K562 (cell line): Measurements from ENCODE around the gene CYCS. TPM values are rescaled to one million over a fixed set of nuclear protein-coding genes. Genes with fewer than 3 reads are reported as not detected.

Experiments
- ATAC-seq: fragments of 200-7000 bp; cut with Tn5 transposase; 3 replicates; pipeline ENCODE4 v1.9.1; 2020; ENCODE audit warnings: moderate library complexity
- BruUV-seq: library from RNA; stranded (reverse); fragments of 400-500 nt; replicated peaks from 2 replicates; lab custom pipeline; 2021; lab: Mats Ljungman, UMichigan
- CTCF ChIA-PET: fragments of 300-600 bp; formaldehyde crosslinking; extraction: SDS; loops from one replicate; lab custom pipeline; 2021; ENCODE audit warnings: low intra/inter-chr PET ratio; lab: Yijun Ruan, JAX
- POLR2A ChIA-PET: fragments of 300-600, 350-650 bp; sonication (Branson Sonifier 250); formaldehyde crosslinking; extraction: SDS; loops from one replicate; lab custom pipeline; 2021; ENCODE audit warnings: antibody characterized with exemption, inconsistent platforms; lab: Yijun Ruan, JAX
- DNase-seq, 4 experiments: peaks; one replicate each; pipeline versions ENCODE4 v3.0.0 to v3.0.0-alpha.2; 2011 to 2018; ENCODE audit warnings: low spot score in 3 of 4, mixed read lengths in 3 of 4; ENCODE audit errors: extremely low read depth in 1 of 4
- FAIRE-seq: peaks from 2 replicates; lab custom pipeline; 2011; peaks lifted over from hg19 to GRCh38; lab: Jason Lieb, UNC
- H2AFZ ChIP-seq: 2 replicates; pipeline ENCODE4 v1.6.0; 2011; ENCODE audit warnings: low read depth, low read length, control low read depth, inconsistent platforms
- H3K27ac ChIP-seq: fragments of 200-600 bp; 3 replicates; pipeline ENCODE4 v1.8.0; 2011; ENCODE audit warnings: low read depth, mild to moderate bottlenecking, control low read depth, inconsistent platforms, low read length, moderate library complexity, mixed read lengths; ENCODE audit errors: extremely low read depth
- H3K27me3 ChIP-seq, 2 experiments: fragments of 300-600 bp in 1 of 2; 2 replicates in 1 of 2; 3 replicates in 1 of 2; pipeline versions ENCODE4 v1.6.0 to v1.8.0; 2011; ENCODE audit warnings: inconsistent platforms in 2 of 2, low read length in 2 of 2, mild to moderate bottlenecking in 1 of 2, mixed read lengths in 1 of 2, moderate library complexity in 1 of 2; ENCODE audit not compliant: control insufficient read depth in 2 of 2, insufficient read depth in 2 of 2
- H3K36me3 ChIP-seq: fragments of 300-600 bp; 3 replicates; pipeline ENCODE4 v1.8.0; 2011; ENCODE audit warnings: mild to moderate bottlenecking, low read length, inconsistent platforms; ENCODE audit not compliant: control insufficient read depth, insufficient read depth
- H3K4me1 ChIP-seq, 2 experiments: fragments of 200-600 bp in 1 of 2; replicated peaks in 1 of 2; 2 replicates in 1 of 2; 3 replicates in 1 of 2; pipeline versions ENCODE4 v1.5.1 to v1.8.0; 2011; ENCODE audit warnings: inconsistent platforms in 2 of 2, low read length in 2 of 2, mild to moderate bottlenecking in 1 of 2, mixed read lengths in 1 of 2, moderate library complexity in 1 of 2; ENCODE audit not compliant: control insufficient read depth in 2 of 2, insufficient read depth in 2 of 2
- H3K4me2 ChIP-seq: 2 replicates; pipeline ENCODE4 v1.6.1; 2011; ENCODE audit warnings: low read length, control low read depth, inconsistent platforms, mixed read lengths; ENCODE audit not compliant: insufficient read depth
- H3K4me3 ChIP-seq: fragments of 200-600 bp; sonication (generic), shearing (Covaris generic); 2 replicates; pipeline ENCODE4 v1.5.1; 2016; ENCODE audit warnings: control low read depth, inconsistent platforms
- H3K79me2 ChIP-seq: fragments of 200-600 bp; 3 replicates; pipeline ENCODE4 v1.8.0; 2011; ENCODE audit warnings: low read length, inconsistent platforms; ENCODE audit not compliant: control insufficient read depth, insufficient read depth
- H3K9ac ChIP-seq, 2 experiments: 2 replicates each; pipeline versions ENCODE4 v1.6.0 to v1.6.1; 2011; ENCODE audit warnings: low read depth in 2 of 2, low read length in 2 of 2, control low read depth in 1 of 2, inconsistent platforms in 1 of 2, mild to moderate bottlenecking in 1 of 2, mixed read lengths in 1 of 2; ENCODE audit not compliant: insufficient read depth in 1 of 2
- H3K9me1 ChIP-seq: one replicate; pipeline ENCODE4 v1.6.0; 2011; ENCODE audit warnings: inconsistent platforms, mild to moderate bottlenecking, low read length, moderate library complexity; ENCODE audit not compliant: control insufficient read depth, insufficient read depth
- H3K9me3 ChIP-seq: replicated peaks from 2 replicates; pipeline ENCODE4 v1.5.1; 2011; ENCODE audit warnings: low read depth, low read length, inconsistent platforms; ENCODE audit not compliant: control insufficient read depth, insufficient read depth
- H4K20me1 ChIP-seq: replicated peaks from 2 replicates; pipeline ENCODE4 v1.6.1; 2011; ENCODE audit warnings: low read length, inconsistent platforms, mixed read lengths; ENCODE audit not compliant: control insufficient read depth, insufficient read depth
- CTCF ChIP-seq, 3 experiments: IDR thresholded peaks in 2 of 3; conservative IDR thresholded peaks in 1 of 3; 2 replicates each; pipeline ENCODE4 v1.5.1; 2011 to 2012; ENCODE audit warnings: low read length in 3 of 3, mild to moderate bottlenecking in 3 of 3, control low read depth in 2 of 3, improper control_type of control experiment in 1 of 3, inconsistent platforms in 1 of 3, low read depth in 1 of 3, mixed read lengths in 1 of 3, moderate library complexity in 1 of 3; ENCODE audit not compliant: insufficient read depth in 2 of 3
- FOSL1 ChIP-seq: fragments of 200-800 bp; sonication (Bioruptor generic); conservative IDR thresholded peaks from 2 replicates; pipeline ENCODE4 v1.6.1; 2016; ENCODE audit warnings: missing genetic modification characterization, missing compliant biosample characterization
- FOXM1 ChIP-seq, 2 experiments: fragments of 450-650 bp in 1 of 2; sonication (generic) in 1 of 2; formaldehyde crosslinking in 1 of 2; IDR thresholded peaks; 2 replicates each; pipeline versions ENCODE4 v1.6.1 to v1.9.0; 2017 to 2022; ENCODE audit warnings: low read depth in 2 of 2, mild to moderate bottlenecking in 2 of 2, missing genetic modification reagents in 1 of 2, moderate library complexity in 1 of 2
- JUND ChIP-seq, 2 experiments: IDR thresholded peaks; 2 replicates in 1 of 2; 3 replicates in 1 of 2; pipeline ENCODE4 v1.6.1; 2011; ENCODE audit warnings: borderline replicate concordance in 2 of 2, low read depth in 2 of 2, low read length in 2 of 2, improper control_type of control experiment in 1 of 2, missing biosample characterization in 1 of 2, missing genetic modification characterization in 1 of 2, missing genetic modification reagents in 1 of 2
- MAFG ChIP-seq: fragments of 450-650 bp; conservative IDR thresholded peaks from 2 replicates; pipeline ENCODE4 v1.6.1; 2016; ENCODE audit warnings: missing genetic modification characterization, missing compliant biosample characterization
- MYBL2 ChIP-seq, 2 experiments: fragments of 450-650 bp in 1 of 2; sonication (generic) in 1 of 2; formaldehyde crosslinking in 1 of 2; IDR thresholded peaks; 2 replicates each; pipeline versions ENCODE4 v1.6.1 to v1.8.1; 2017 to 2022; ENCODE audit warnings: borderline replicate concordance in 1 of 2, inconsistent platforms in 1 of 2, low read depth in 1 of 2, mild to moderate bottlenecking in 1 of 2, missing genetic modification reagents in 1 of 2, moderate library complexity in 1 of 2
- NFIC ChIP-seq: fragments of 450-650 bp; IDR thresholded peaks from 2 replicates; pipeline ENCODE4 v1.6.1; 2017; ENCODE audit warnings: mild to moderate bottlenecking, inconsistent platforms
- NUFIP1 ChIP-seq: fragments of 450-650 bp; IDR thresholded peaks from 2 replicates; pipeline ENCODE4 v1.6.1; 2018; ENCODE audit not compliant: partially characterized antibody
- PKNOX1 ChIP-seq: fragments of 450-650 bp; IDR thresholded peaks from 2 replicates; pipeline ENCODE4 v1.6.1; 2016
- SOX6 ChIP-seq: fragments of 450-650 bp; IDR thresholded peaks from 2 replicates; pipeline ENCODE4 v1.6.1; 2014; ENCODE audit warnings: mild to moderate bottlenecking
- SUPT5H ChIP-seq: fragments of 450-650 bp; IDR thresholded peaks from 2 replicates; pipeline ENCODE4 v1.6.1; 2016
- ZNF124 ChIP-seq: sonication (generic); formaldehyde crosslinking; IDR thresholded peaks from 2 replicates; pipeline ENCODE4 v1.8.1; 2022; ENCODE audit warnings: missing genetic modification reagents
- ZNF134 ChIP-seq: fragments of 250-450 bp; sonication (Bioruptor Pico); conservative IDR thresholded peaks from 2 replicates; pipeline ENCODE4 v1.4.0; 2020
- ZNF316 ChIP-seq: fragments of 450-650 bp; IDR thresholded peaks from 2 replicates; pipeline ENCODE4 v1.6.1; 2016
- ZNF511 ChIP-seq: sonication (generic); formaldehyde crosslinking; IDR thresholded peaks from 2 replicates; pipeline ENCODE4 v1.8.0; 2022; ENCODE audit warnings: mild to moderate bottlenecking, missing genetic modification reagents
- WGBS: fragments of 100-300 bp; shearing (Covaris generic); methylation state at CpG from one replicate; pipeline ENCODE4 v1.1.6; 2016; ENCODE audit warnings: low coverage, mixed read lengths; ENCODE audit not compliant: insufficient coverage; ENCODE audit errors: missing lambda C conversion rate; 5-methylcytosine and 5-hydroxymethylcytosine counted together
- in situ Hi-C: fragments of 300-500 bp; cut with MboI; formaldehyde crosslinking; loops from 4 replicates; pipeline ENCODE4 v1.15.0; 2018; ENCODE audit warnings: inconsistent platforms, mixed read lengths
- intact Hi-C: fragments of 100-400 bp; cut with micrococcal nuclease; formaldehyde crosslinking; loops from 2 replicates; pipeline ENCODE4 v1.14.2; 2022
- polyA plus RNA-seq, 8 experiments: library from polyadenylated mRNA; depleted of rRNA in 4 of 8; stranded (reverse) in 5 of 8; unstranded in 3 of 8; fragments of >200 nt; fragmentation: Nextera tagmentation in 2 of 8; fragmentation: Illumina TruSeq in 1 of 8; extraction: Ambion mirVana in 2 of 8; extraction: Trizol in 1 of 8; gene quantifications; 2 replicates each; pipeline versions ENCODE4 v1.2.1 to v1.2.3, GENCODE V29; 2011 to 2014; ENCODE audit warnings: inconsistent platforms in 1 of 8, missing spikeins in 1 of 8
- total RNA-seq, 7 experiments: library from RNA; depleted of rRNA in 6 of 7; stranded (reverse); fragments of >200 nt in 6 of 7; fragmentation: Illumina TruSeq in 2 of 7; extraction: Trizol in 2 of 7; gene quantifications; 2 replicates each; pipeline versions ENCODE4 v1.2.1 to v1.2.3, GENCODE V29; 2011 to 2021; ENCODE audit warnings: low replicate concordance in 1 of 7

CYCS gene
- total and polyA plus RNA-seq, 9 of the 15 experiments (the other 6 are each of a cell fraction or from before 2014, with no cell fraction given): 206 to 1,425 (median 438) TPM

GRCh38 chr7:25148772-25149575 is 23.9 kb upstream of the CYCS start:
- Histone ChIP-seq H3K27ac (no peak overlapping the region), H4K20me1 (no peaks in the 10 kb centered on the region), H3K4me2 (no peak overlapping the region), H3K4me3 (no peak overlapping the region), H3K36me3 (no peaks in the 10 kb centered on the region), H3K9me3 (no peaks in the 10 kb centered on the region), H3K27me3 (no peaks in the 10 kb centered on the region), H3K9ac (no peak overlapping the region), H2AFZ (no peak overlapping the region), H3K4me1 (no peaks in the 10 kb centered on the region), H3K79me2 (no peaks in the 10 kb centered on the region), H3K9me1 (no peaks in the 10 kb centered on the region)
- in situ Hi-C loops: no loop called here
- no TSS peak for BruUV-seq
- DNase-seq (peak in 1 of 4 experiments; percentile 28), ATAC-seq (peak; percentile 75), FAIRE-seq (no peak)
- CTCF ChIA-PET: no interaction called here
- WGBS: 16% methylated on average over 4 of the region's 5 CpGs
- POLR2A ChIA-PET: interaction anchor here (0.5 to 3.7 kb wide), 3 partner anchors 24 to 32 kb away, joined by 3 to 18 read pairs (median 4); partner anchors contain the start of gene CYCS
- intact Hi-C loops: no loop called here
- TF ChIP-seq FOSL1 (tag) (peak; percentile 80), NFIC (peak; percentile 57), MYBL2 (IDR thresholded peaks at IDR 0.05; ENCODE audit: low read depth) (peak; percentile 85), MYBL2 (CRISPR knock-in tag; IDR thresholded peaks at IDR 0.05; ENCODE audit: borderline replicate concordance) (no peak), JUND (IDR thresholded peaks at IDR 0.05; ENCODE audit: borderline replicate concordance, low read depth, low read length) (peak; percentile 42; the same call in 1 of the 2 replicates), JUND (tag; IDR thresholded peaks at IDR 0.05; ENCODE audit: borderline replicate concordance, low read depth, low read length) (0 out of 3 replicates have a peak, but pooled peaks have one; percentile 35), PKNOX1 (peak; percentile 89), SUPT5H (no peak), ZNF124 (no peak), MAFG (tag) (peak; percentile 21; the same call in 1 of the 2 replicates), FOXM1 (IDR thresholded peaks at IDR 0.05; ENCODE audit: low read depth) (peak; percentile 91), FOXM1 (CRISPR knock-in tag; IDR thresholded peaks at IDR 0.05; ENCODE audit: low read depth) (no peak), SOX6 (0 out of 2 replicates have a peak, but pooled peaks have one; percentile 31), CTCF (IDR thresholded peaks at IDR 0.05 in 2 of 3, conservative IDR thresholded peaks at IDR 0.05 in 1 of 3; ENCODE audit: insufficient read depth in 2 of 3, low read depth in 1 of 3, low read length in 3 of 3) (peak; percentile 27 to 45 (median 32); a peak in 2 of 6 replicates), ZNF134 (no peak), ZNF316 (peak; percentile 32; the same call in 1 of the 2 replicates), NUFIP1 (no peak), ZNF511 (CRISPR knock-in tag) (no peak)
